GM12878 (cell line): Measurements from ENCODE around the gene A2ML1. TPM values are rescaled to one million over a fixed set of nuclear protein-coding genes. Genes with fewer than 3 reads are reported as not detected.
"Not testable (repeated sequence)": the region's sequence is repeated elsewhere in the genome, so short reads cannot be mapped to it uniquely, and the experiment has no call there.

ENCODE experiments used
- ATAC-seq: fragments of 200-7000 bp; cut with Tn5 transposase; 3 replicates; pipeline ENCODE4 v1.9.1; 2020; ENCODE audit warnings: mild to moderate bottlenecking, moderate library complexity
- BruUV-seq: library from RNA; stranded (reverse); fragments of 400-500 nt; replicated peaks from 2 replicates; lab custom pipeline; 2021; lab: Mats Ljungman, UMichigan
- CTCF ChIA-PET: fragments of 300-600 bp; sonication (Branson Sonifier 250); formaldehyde crosslinking; extraction: SDS; loops from one replicate; lab custom pipeline; 2021; ENCODE audit warnings: inconsistent platforms; lab: Yijun Ruan, JAX
- POLR2A ChIA-PET: fragments of 350-600 bp; formaldehyde crosslinking; extraction: SDS; loops from one replicate; lab custom pipeline; 2021; ENCODE audit warnings: inconsistent platforms; lab: Charles Lee
- RAD21 ChIA-PET: fragments of 300-600 bp; sonication (Branson Sonifier 250); formaldehyde crosslinking; loops from one replicate; lab custom pipeline; 2023; ENCODE audit warnings: antibody characterized with exemption; ENCODE audit not compliant: unreplicated experiment; lab: Charles Lee
- SMC1A ChIA-PET: fragments of 300-600 bp; sonication (Branson Sonifier 250); formaldehyde crosslinking; loops from one replicate; lab custom pipeline; 2023; ENCODE audit not compliant: unreplicated experiment, uncharacterized antibody; lab: Charles Lee
- DNase-seq: peaks from one replicate; pipeline ENCODE4 v3.0.0-alpha.2; 2011; ENCODE audit warnings: low read depth, low spot score
- FAIRE-seq: peaks from 3 replicates; lab custom pipeline; 2011; peaks lifted over from hg19 to GRCh38; lab: Jason Lieb, UNC
- H2AFZ ChIP-seq: 2 replicates; pipeline ENCODE4 v1.6.0; 2011; ENCODE audit warnings: low read depth, low read length, control low read depth; ENCODE audit not compliant: control insufficient read depth
- H3K27ac ChIP-seq: 2 replicates; pipeline ENCODE4 v1.5.1; 2011; ENCODE audit warnings: control low read depth; ENCODE audit not compliant: control insufficient read depth, insufficient read depth
- H3K27me3 ChIP-seq, 2 experiments: replicated peaks in 1 of 2; 2 replicates each; pipeline versions ENCODE4 v1.6.0 to v1.6.1; 2011; ENCODE audit warnings: low read length in 1 of 2; ENCODE audit not compliant: control insufficient read depth in 2 of 2, insufficient read depth in 2 of 2
- H3K36me3 ChIP-seq, 2 experiments: 2 replicates each; pipeline ENCODE4 v1.5.1; 2011; ENCODE audit warnings: low read length in 1 of 2; ENCODE audit not compliant: control insufficient read depth in 2 of 2, insufficient read depth in 2 of 2
- H3K4me1 ChIP-seq: 2 replicates; pipeline ENCODE4 v1.6.1; 2011; ENCODE audit warnings: mild to moderate bottlenecking, low read length, moderate library complexity, mixed read lengths; ENCODE audit not compliant: control insufficient read depth, insufficient read depth
- H3K4me2 ChIP-seq: 2 replicates; pipeline ENCODE4 v1.6.0; 2011; ENCODE audit warnings: control low read depth; ENCODE audit not compliant: control insufficient read depth, insufficient read depth
- H3K4me3 ChIP-seq: fragments of 200-600 bp; sonication (generic); 2 replicates; pipeline ENCODE4 v1.5.1; 2016
- H3K79me2 ChIP-seq: 2 replicates; pipeline ENCODE4 v1.6.0; 2011; ENCODE audit warnings: low read length; ENCODE audit not compliant: control insufficient read depth, insufficient read depth
- H3K9ac ChIP-seq: 2 replicates; pipeline ENCODE4 v1.8.0; 2011; ENCODE audit warnings: low read length, control low read depth, mixed read lengths; ENCODE audit not compliant: control insufficient read depth, insufficient read depth
- H3K9me3 ChIP-seq: replicated peaks from 3 replicates; pipeline ENCODE4 v1.5.1; 2011; ENCODE audit warnings: mild to moderate bottlenecking, low read length; ENCODE audit not compliant: control insufficient read depth, insufficient read depth
- H4K20me1 ChIP-seq: 2 replicates; pipeline ENCODE4 v1.6.0; 2011; ENCODE audit not compliant: control insufficient read depth, insufficient read depth
- BMI1 ChIP-seq: fragments of 450-650 bp; IDR thresholded peaks from 2 replicates; pipeline ENCODE4 v1.6.1; 2016; ENCODE audit warnings: mild to moderate bottlenecking, moderate library complexity, borderline replicate concordance
- DPF2 ChIP-seq: fragments of 450-650 bp; IDR thresholded peaks from 2 replicates; pipeline ENCODE4 v1.6.1; 2017; ENCODE audit warnings: mild to moderate bottlenecking
- EED ChIP-seq: sonication (generic); IDR thresholded peaks from 2 replicates; pipeline ENCODE4 v1.6.1; 2016; ENCODE audit warnings: antibody characterized with exemption, low read depth
- EGR1 ChIP-seq, 2 experiments: IDR thresholded peaks; 1 replicate in 1 of 2; 2 replicates in 1 of 2; pipeline ENCODE4 v1.6.1; 2011 to 2012; ENCODE audit warnings: low read depth in 2 of 2, low read length in 2 of 2, borderline replicate concordance in 1 of 2, mild to moderate bottlenecking in 1 of 2, moderate library complexity in 1 of 2
- HDGF ChIP-seq: fragments of 450-650 bp; IDR thresholded peaks from 2 replicates; pipeline ENCODE4 v1.6.1; 2016; ENCODE audit warnings: antibody characterized with exemption
- IKZF1 ChIP-seq: fragments of 450-650 bp; conservative IDR thresholded peaks from 2 replicates; pipeline ENCODE4 v1.6.1; 2017; ENCODE audit warnings: antibody characterized with exemption, mild to moderate bottlenecking
- IKZF2 ChIP-seq, 2 experiments: fragments of 450-650 bp; IDR thresholded peaks; 2 replicates each; pipeline ENCODE4 v1.6.1; 2017; ENCODE audit warnings: mild to moderate bottlenecking in 2 of 2, moderate library complexity in 2 of 2
- NBN ChIP-seq: fragments of 450-650 bp; IDR thresholded peaks from 2 replicates; pipeline ENCODE4 v1.6.1; 2016
- NR2C1 ChIP-seq: fragments of 450-650 bp; IDR thresholded peaks from 2 replicates; pipeline ENCODE4 v1.6.1; 2017; ENCODE audit warnings: antibody characterized with exemption, mild to moderate bottlenecking, moderate library complexity
- NR2F1 ChIP-seq: fragments of 450-650 bp; conservative IDR thresholded peaks from 2 replicates; pipeline ENCODE4 v1.6.1; 2017; ENCODE audit warnings: mild to moderate bottlenecking
- RAD21 ChIP-seq: IDR thresholded peaks from 2 replicates; pipeline ENCODE4 v1.6.1; 2011; ENCODE audit warnings: mild to moderate bottlenecking, low read depth, low read length, moderate library complexity; ENCODE audit not compliant: insufficient read depth
- ZBTB40 ChIP-seq: fragments of 450-650 bp; IDR thresholded peaks from 2 replicates; pipeline ENCODE4 v1.6.1; 2016; ENCODE audit warnings: mild to moderate bottlenecking, moderate library complexity, borderline replicate concordance
- WGBS: methylation state at CpG from one replicate; pipeline ENCODE4 v1.1.6; 2016; ENCODE audit warnings: low lambda C conversion rate; ENCODE audit not compliant: insufficient replicate concordance, insufficient coverage; ENCODE audit errors: missing lambda C conversion rate; 5-methylcytosine and 5-hydroxymethylcytosine counted together
- in situ Hi-C: fragments of 300-500 bp; cut with MboI; formaldehyde crosslinking; loops from 9 replicates; pipeline ENCODE4 v1.14.3; 2018; ENCODE audit warnings: mixed read lengths
- intact Hi-C: fragments of 100-400 bp; cut with micrococcal nuclease; formaldehyde crosslinking; loops from one replicate; pipeline ENCODE4 v1.14.2; 2022; ENCODE audit not compliant: unreplicated experiment
- polyA plus RNA-seq, 11 experiments: library from polyadenylated mRNA; depleted of rRNA in 4 of 11; unstranded in 6 of 11; stranded (reverse) in 5 of 11; fragments of >200 nt; fragmentation: Nextera tagmentation in 4 of 11; fragmentation: Illumina TruSeq in 1 of 11; extraction: Ambion mirVana in 4 of 11; extraction: Trizol in 1 of 11; gene quantifications; 1 replicate in 1 of 11; 2 replicates in 10 of 11; pipeline versions ENCODE4 v1.2.1 to v1.2.3, GENCODE V29; 2011 to 2016; ENCODE audit warnings: inconsistent platforms in 2 of 11, missing spikeins in 2 of 11, low read depth in 1 of 11
- total RNA-seq, 4 experiments: library from RNA; depleted of rRNA in 3 of 4; stranded (reverse); fragments of >200 nt in 3 of 4; fragmentation: Illumina TruSeq in 1 of 4; extraction: Trizol in 1 of 4; gene quantifications; 2 replicates each; pipeline versions ENCODE4 v1.2.1 to v1.2.3, GENCODE V29; 2013 to 2021
- TF ChIP-seq, protein P1 (sequence below), 3 experiments: IDR thresholded peaks in 2 of 3; conservative IDR thresholded peaks in 1 of 3; 2 replicates each; pipeline ENCODE4 v1.5.1; 2011; ENCODE audit warnings: low read depth in 3 of 3, low read length in 3 of 3, mild to moderate bottlenecking in 3 of 3, control low read depth in 2 of 3, moderate library complexity in 2 of 3, inconsistent platforms in 1 of 3, mixed read lengths in 1 of 3; ENCODE audit not compliant: control insufficient read depth in 2 of 3, insufficient read depth in 1 of 3; ENCODE audit errors: extremely low read depth in 1 of 3

A2ML1 gene
- total and polyA plus RNA-seq, 10 of the 15 experiments (the other 5 are each of a cell fraction or from before 2014, with no cell fraction given): not detected

DNA sequence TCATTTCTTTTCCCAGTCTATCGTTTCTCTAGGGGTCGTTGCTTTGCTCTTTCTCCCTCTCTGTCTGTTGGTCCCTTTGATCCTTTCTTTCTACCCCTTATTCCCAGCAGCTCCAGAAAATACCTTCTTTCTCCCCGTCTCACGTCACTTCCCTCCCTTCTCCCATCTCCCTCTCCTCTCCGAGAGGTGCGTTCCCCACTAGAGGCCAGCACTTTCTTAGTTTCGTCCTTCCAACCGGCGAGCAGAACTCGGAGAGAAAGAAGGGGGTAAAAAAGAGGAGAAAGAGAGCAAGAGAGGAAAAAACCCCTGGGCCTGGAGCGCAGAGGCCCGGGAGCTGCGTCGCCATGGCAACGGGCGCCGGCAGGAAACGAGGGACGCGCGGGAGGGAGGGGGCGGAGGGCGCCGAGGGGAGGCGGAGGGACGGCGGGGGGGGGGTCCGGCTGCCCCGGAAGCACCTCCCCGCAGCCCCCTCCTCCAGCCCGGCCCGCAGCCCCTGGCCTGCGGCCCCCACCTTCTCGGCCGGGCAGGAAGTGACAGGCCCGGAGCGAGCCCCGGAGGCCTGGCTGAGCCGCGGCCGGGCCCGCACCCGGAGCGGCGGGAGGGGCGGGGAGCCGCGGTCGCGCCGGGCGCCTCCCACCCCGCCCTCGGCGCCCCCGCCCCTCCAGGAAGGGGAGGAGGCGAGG, 91.8 kb downstream of the A2ML1 start, which contains the start of gene PHC1:
Gene PHC1 (plus strand): TSS at position 477 of the 683 bp plus-strand sequence. CDS start 3,169 bp downstream, outside the sequence.
- Histone ChIP-seq H3K4me2 (peak within 1 kb of the TSS; percentile 98), H3K4me3 (peak within 1 kb of the TSS; percentile 74), H2AFZ (peak within 1 kb of the TSS; percentile 86), H3K9ac (peak within 1 kb of the TSS; percentile 34)
- DNase-seq, H3K4me1 ChIP-seq, H3K36me3 ChIP-seq, H3K9me3 ChIP-seq, FAIRE-seq, H4K20me1 ChIP-seq, H3K79me2 ChIP-seq, H3K27ac ChIP-seq, in situ Hi-C loops, H3K27me3 ChIP-seq, BruUV-seq: not testable (repeated sequence)
- CTCF ChIA-PET: interaction anchor here (0.9 to 2.0 kb wide), 4 partner anchors 32 to 369 kb away, joined by 4 to 7 read pairs (median 6); partner anchors contain the start of gene M6PR
- intact Hi-C loops: loop anchor here (10.0 kb wide), 1 partner anchor 131 kb away; no protein-coding TSS in a partner anchor
- RAD21 ChIA-PET: interaction anchor here (2.1 kb wide), 1 partner anchor 35 kb away, joined by 14 read pairs; the partner anchor contains the start of gene M6PR
- 12% methylated on average over 10 of the region's 57 CpGs for WGBS
- TF ChIP-seq NBN (0 out of 2 replicates have a peak, but pooled peaks have one; percentile 14), BMI1 (peak; percentile 96), EGR1 (IDR thresholded peaks at IDR 0.05; ENCODE audit: borderline replicate concordance in 1 of 2, low read depth in 2 of 2, low read length in 2 of 2) (peak in 1 of 2 experiments; percentile 62; a peak in 1 of 3 replicates), ZBTB40 (peak; percentile 18; the same call in 1 of the 2 replicates), IKZF2 (IDR thresholded peaks at IDR 0.05) (peak; percentile 46 to 62; a peak in 3 of 4 replicates), RAD21 (peak; percentile 25; the same call in 1 of the 2 replicates), HDGF (0 out of 2 replicates have a peak, but pooled peaks have one; percentile 35), EED (peak; percentile 56; the same call in 1 of the 2 replicates), IKZF1 (peak; percentile 62), NR2F1 (0 out of 2 replicates have a peak, but pooled peaks have one; percentile 11), DPF2 (0 out of 2 replicates have a peak, but pooled peaks have one; percentile 16), NR2C1 (peak; percentile 80)
- TF ChIP-seq, protein P1, sequence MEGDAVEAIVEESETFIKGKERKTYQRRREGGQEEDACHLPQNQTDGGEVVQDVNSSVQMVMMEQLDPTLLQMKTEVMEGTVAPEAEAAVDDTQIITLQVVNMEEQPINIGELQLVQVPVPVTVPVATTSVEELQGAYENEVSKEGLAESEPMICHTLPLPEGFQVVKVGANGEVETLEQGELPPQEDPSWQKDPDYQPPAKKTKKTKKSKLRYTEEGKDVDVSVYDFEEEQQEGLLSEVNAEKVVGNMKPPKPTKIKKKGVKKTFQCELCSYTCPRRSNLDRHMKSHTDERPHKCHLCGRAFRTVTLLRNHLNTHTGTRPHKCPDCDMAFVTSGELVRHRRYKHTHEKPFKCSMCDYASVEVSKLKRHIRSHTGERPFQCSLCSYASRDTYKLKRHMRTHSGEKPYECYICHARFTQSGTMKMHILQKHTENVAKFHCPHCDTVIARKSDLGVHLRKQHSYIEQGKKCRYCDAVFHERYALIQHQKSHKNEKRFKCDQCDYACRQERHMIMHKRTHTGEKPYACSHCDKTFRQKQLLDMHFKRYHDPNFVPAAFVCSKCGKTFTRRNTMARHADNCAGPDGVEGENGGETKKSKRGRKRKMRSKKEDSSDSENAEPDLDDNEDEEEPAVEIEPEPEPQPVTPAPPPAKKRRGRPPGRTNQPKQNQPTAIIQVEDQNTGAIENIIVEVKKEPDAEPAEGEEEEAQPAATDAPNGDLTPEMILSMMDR (IDR thresholded peaks at IDR 0.05 in 2 of 3, conservative IDR thresholded peaks at IDR 0.05 in 1 of 3; ENCODE audit: control insufficient read depth in 2 of 3, extremely low read depth in 1 of 3, insufficient read depth in 1 of 3, low read depth in 3 of 3, low read length in 3 of 3): peak; percentile 34 to 43 (median 43); a peak in 4 of 6 replicates
- SMC1A ChIA-PET: interaction anchor here (1.5 to 2.8 kb wide), 3 partner anchors 33 to 123 kb away, joined by 4 to 12 read pairs (median 8); partner anchors contain the start of gene M6PR
- ATAC-seq: peak; percentile 83
- POLR2A ChIA-PET: interaction anchor here (1.2 kb wide), 1 partner anchor 31 kb away, joined by 3 read pairs; no protein-coding TSS in a partner anchor
